ENCODE measurements around the gene SERGEF. TPM values are rescaled to one million over a fixed set of nuclear protein-coding genes. Genes with fewer than 3 reads are reported as not detected.
"Not testable (repeated sequence)": the region's sequence is repeated elsewhere in the genome, so short reads cannot be mapped to it uniquely, and the experiment has no call there.

The SERGEF gene
- total and polyA plus RNA-seq, 12 donors: 14.8 to 105 (median 19.9) TPM

GRCh38 chr11:18000760-18001159 lies 12.1 kb downstream of the SERGEF start:
- intact Hi-C loops (cut with DNase I): no loop called here
- no peak for TF ChIP-seq CTCF (IDR thresholded peaks at IDR 0.05)
- no peak overlapping the region for H3K4me3 ChIP-seq
- H3K27ac ChIP-seq: no peak overlapping the region
- H3K27me3 ChIP-seq: no peaks in the 10 kb centered on the region
- peaks cover 0 to 99% (median 35%) of the 10 kb centered on the region in 9 donors for H3K36me3 ChIP-seq
- no peaks in the 10 kb centered on the region for H3K9me3 ChIP-seq
- H3K4me1 ChIP-seq: no peaks in the 10 kb centered on the region
- DNase-seq: no peak
- ATAC-seq: no peak
- 100% methylated on average over 1 of the region's 1 CpG for WGBS, 2 donors

GRCh38 chr11:18000128-18000527 lies 12.7 kb downstream of the SERGEF start:
- H3K4me3 ChIP-seq; intact Hi-C loops (cut with DNase I); ATAC-seq; H3K27ac ChIP-seq; H3K9me3 ChIP-seq; H3K27me3 ChIP-seq; DNase-seq; H3K4me1 ChIP-seq: not testable (repeated sequence)
- 96 to 99% methylated on average over 4 of the region's 4 CpGs for WGBS, 2 donors
- H3K36me3 ChIP-seq: peaks cover 0 to 99% (median 38%) of the 10 kb centered on the region in 9 donors

GRCh38 chr11:17992916-17993315 lies 19.9 kb downstream of the SERGEF start:
- ATAC-seq (no peak), DNase-seq (no peak)
- no peak overlapping the region for H3K4me3 ChIP-seq
- H3K27me3 ChIP-seq: no peaks in the 10 kb centered on the region
- intact Hi-C loops (cut with DNase I): loop anchor here in 3 of 10 donors (5.0 to 10.0 kb wide), 2 partner anchors 112 to 114 kb away; partner anchors contain the start of gene SAAL1 (in 3 of the 3)
- 85 to 87% methylated on average over 2 of the region's 2 CpGs for WGBS, 2 donors
- no peak overlapping the region for H3K27ac ChIP-seq
- TF ChIP-seq CTCF (IDR thresholded peaks at IDR 0.05): no peak
- H3K4me1 ChIP-seq: no peaks in the 10 kb centered on the region
- H3K9me3 ChIP-seq: no peaks in the 10 kb centered on the region
- H3K36me3 ChIP-seq: peaks cover 0 to 68% (median 12%) of the 10 kb centered on the region in 9 donors

GRCh38 chr11:17991783-17992433 lies 20.9 kb downstream of the SERGEF start:
- intact Hi-C loops (cut with DNase I): loop anchor here in 3 of 10 donors (5.0 to 10.0 kb wide), 2 partner anchors 113 to 115 kb away; partner anchors contain the start of gene SAAL1 (in 3 of the 3)
- peak in 1 of 2 donors; percentile 27 for DNase-seq

More at GRCh38 chr11:17991783-17992433, 20.9 kb downstream of the SERGEF start:
- 55 to 63% methylated on average over 4 of the region's 4 CpGs for WGBS, 2 donors
- no peak overlapping the region for H3K27ac ChIP-seq
- no peaks in the 10 kb centered on the region for H3K9me3 ChIP-seq
- H3K4me1 ChIP-seq: no peaks in the 10 kb centered on the region
- H3K36me3 ChIP-seq: peaks cover 0 to 69% (median 9%) of the 10 kb centered on the region in 9 donors
- peak; percentile 53 to 82 (median 76) for TF ChIP-seq CTCF (IDR thresholded peaks at IDR 0.05)
- no peak overlapping the region for H3K4me3 ChIP-seq
- no peaks in the 10 kb centered on the region for H3K27me3 ChIP-seq
- ATAC-seq: peak in 3 of 8 donors; percentile 38 to 52 (median 49)

All from heart right ventricle (tissue), 16 donors.